ENCODE measurements around the gene TFAP2C. TPM values are rescaled to one million over a fixed set of nuclear protein-coding genes. Genes with fewer than 3 reads are reported as not detected.

The TFAP2C gene
- total and polyA plus RNA-seq, 9 of the 15 experiments (the other 6 are each of a cell fraction or from before 2014, with no cell fraction given), result 0.03 to 0.04 TPM; not detected in 7

GRCh38 chr20:56653211-56653610, 24.1 kb downstream of the TFAP2C start (continued):
- TF ChIP-seq TFAM (CRISPR knock-in tag; conservative IDR thresholded peaks at IDR 0.05), result no peak
- TF ChIP-seq ZNF609 (CRISPR knock-in tag; IDR thresholded peaks at IDR 0.05; ENCODE audit: borderline replicate concordance), result no peak
- TF ChIP-seq CHD7 (IDR thresholded peaks at IDR 0.05; ENCODE audit: low read depth, low read length), result no peak
- no peak for TF ChIP-seq ZNF695 (CRISPR knock-in tag; IDR thresholded peaks at IDR 0.05)
- no peak for TF ChIP-seq CEBPB (tag; IDR thresholded peaks at IDR 0.05)

All from K562 (cell line).